GM11168 (cell line): ENCODE data around the gene TAF1C.

ENCODE experiments used
- in situ Hi-C: fragments of 300-500 bp; cut with MboI; formaldehyde crosslinking; loops from one replicate; pipeline ENCODE4 v1.12.0; 2022; ENCODE audit warnings: low sequenced_read_pairs; ENCODE audit not compliant: unreplicated experiment

TAF1C gene

GRCh38 chr16:84138824-84139627 lies 47.8 kb downstream of the TAF1C start:
- in situ Hi-C loops: no loop called here

DNA sequence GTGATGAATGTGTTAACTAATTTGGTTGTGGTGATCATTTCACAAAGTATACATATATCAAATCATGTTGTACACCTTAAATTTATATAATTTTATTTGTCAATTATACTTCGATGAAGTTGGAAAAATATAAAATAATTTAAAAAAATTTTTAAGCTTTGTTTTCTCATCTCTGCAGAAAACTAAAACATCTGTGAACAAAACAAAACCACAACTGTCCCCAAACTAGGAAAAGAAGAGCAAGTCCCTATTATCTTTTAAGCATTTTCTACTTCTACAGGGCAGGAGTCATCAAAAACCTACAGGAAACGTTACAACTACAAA lies 48.4 kb downstream of the TAF1C start:
- in situ Hi-C loops: no loop called here

DNA sequence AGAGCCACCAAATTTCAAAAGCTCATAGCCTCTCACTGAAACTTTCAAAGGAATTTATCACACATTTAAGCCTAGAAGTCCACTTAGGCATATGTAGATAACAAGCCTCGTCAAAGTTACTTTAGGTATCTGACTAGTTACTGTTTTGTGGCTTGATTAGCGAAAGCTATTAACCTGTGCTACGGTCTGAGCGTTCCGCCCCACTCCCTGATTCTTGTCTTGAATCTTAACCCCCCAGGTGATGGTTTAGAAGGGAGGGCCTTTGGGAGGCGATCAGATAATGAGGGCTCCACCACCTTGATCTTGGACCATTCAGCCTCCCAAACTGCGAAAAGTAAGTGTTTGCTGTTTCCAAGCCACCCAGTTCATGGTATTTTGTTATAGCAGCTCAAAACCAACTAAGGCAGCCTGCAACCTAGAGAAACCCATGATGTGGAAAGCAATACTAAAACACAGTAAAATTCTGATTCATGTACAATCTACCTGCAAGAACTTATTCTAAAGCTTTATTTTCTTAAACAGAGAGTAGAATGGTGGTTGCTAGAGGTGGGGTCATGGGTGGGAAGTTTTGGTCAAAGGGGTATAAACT lies 49.0 kb downstream of the TAF1C start:
- in situ Hi-C loops: no loop called here

DNA sequence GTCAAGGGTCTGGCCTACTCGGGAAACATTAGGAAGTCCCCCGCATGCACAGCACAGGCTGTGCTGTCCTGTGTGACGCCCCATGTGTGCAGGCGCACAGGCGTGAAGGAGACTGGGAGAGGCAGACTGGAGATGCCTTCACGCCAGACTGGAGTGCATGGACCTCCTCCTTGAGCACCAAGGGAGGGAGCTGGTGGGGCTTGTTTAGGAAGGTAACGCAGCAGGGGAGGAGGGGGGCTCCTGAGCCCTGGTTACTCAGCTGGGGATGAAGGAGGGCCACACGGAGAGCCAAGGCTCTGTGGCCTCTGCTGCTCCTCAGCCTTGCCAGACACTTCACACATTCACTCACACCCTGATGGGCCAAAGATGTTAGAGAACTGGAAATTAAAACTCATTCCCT lies 49.6 kb downstream of the TAF1C start:
- in situ Hi-C loops: no loop called here

- in situ Hi-C loops: no loop called here
These were observed 50.3 kb downstream of the TAF1C start for GRCh38 chr16:84136331-84137125.

- in situ Hi-C loops: no loop called here
These were observed 54.2 kb downstream of the TAF1C start for GRCh38 chr16:84132527-84133285.

DNA sequence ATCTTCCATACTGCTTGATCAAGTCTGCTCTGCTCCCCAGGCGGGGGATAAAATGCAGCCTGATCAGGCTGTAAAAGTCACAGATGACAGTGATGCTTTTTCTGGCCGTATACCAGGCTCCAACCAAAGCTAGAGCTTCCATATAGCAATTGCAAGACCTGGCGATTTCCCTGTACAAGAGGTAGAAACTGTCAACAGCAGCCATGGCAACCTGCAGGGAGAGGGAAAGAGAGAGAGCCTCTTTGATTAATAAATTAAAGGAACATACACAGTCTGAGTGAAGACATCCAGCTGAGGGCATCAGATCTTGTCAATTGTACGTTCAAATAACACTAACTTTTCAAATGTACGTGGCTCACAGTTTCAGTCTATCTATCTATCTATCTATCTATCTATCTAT lies 55.7 kb downstream of the TAF1C start:
- in situ Hi-C loops: no loop called here
